B cell (primary cell): ENCODE results near the gene GULP1. TPM values are rescaled to one million over a fixed set of nuclear protein-coding genes. Genes with fewer than 3 reads are reported as not detected.

Source experiments
- ATAC-seq: fragments of 200-7000 bp; cut with Tn5 transposase; one replicate; pipeline ENCODE4 v1.10.0; 2021; ENCODE audit warnings: low read depth, mild to moderate bottlenecking, moderate number of reproducible peaks, moderate library complexity
- CTCF ChIA-PET: fragments of 350-600 bp; sonication (Branson Sonifier 250); formaldehyde crosslinking; loops from one replicate; lab custom pipeline; 2021; ENCODE audit warnings: antibody characterized with exemption, inconsistent platforms; lab: Charles Lee
- POLR2A ChIA-PET: fragments of 350-600 bp; sonication (Branson Sonifier 250); formaldehyde crosslinking; loops from one replicate; lab custom pipeline; 2021; ENCODE audit warnings: antibody characterized with exemption; lab: Charles Lee
- DNase-seq: peaks from one replicate; pipeline ENCODE4 v3.0.0; 2013
- H2AFZ ChIP-seq: 2 replicates; pipeline ENCODE4 v1.6.1; 2012; ENCODE audit warnings: mild to moderate bottlenecking, low read depth, low read length; ENCODE audit not compliant: insufficient read depth, poor library complexity, severe bottlenecking
- H3K27ac ChIP-seq, 2 donors: 1 replicate in 1 of 2; 2 replicates in 1 of 2; pipeline ENCODE4 v1.5.1; 2012 to 2013; ENCODE audit warnings: low read length in 2 of 2, mild to moderate bottlenecking in 2 of 2, moderate library complexity in 1 of 2
- H3K27me3 ChIP-seq, 4 experiments: fragments of 200-600 bp in 1 of 4; sonication (generic) in 1 of 4; replicated peaks in 1 of 4; 1 replicate in 2 of 4; 2 replicates in 2 of 4; pipeline versions ENCODE4 v1.6.1 to v1.7.0; 2013 to 2016; ENCODE audit warnings: low read length in 3 of 4, mild to moderate bottlenecking in 2 of 4, mixed read lengths in 1 of 4, moderate library complexity in 1 of 4; ENCODE audit not compliant: insufficient read depth in 4 of 4, control insufficient read depth in 3 of 4; ENCODE audit errors: control extremely low read depth in 1 of 4
- H3K36me3 ChIP-seq, 2 experiments: replicated peaks in 1 of 2; 1 replicate in 1 of 2; 2 replicates in 1 of 2; pipeline versions ENCODE4 v1.6.1 to v1.7.1; 2013; ENCODE audit warnings: low read length in 1 of 2; ENCODE audit not compliant: insufficient read depth in 2 of 2, control insufficient read depth in 1 of 2; ENCODE audit errors: control extremely low read depth in 1 of 2, extremely low read depth in 1 of 2
- H3K4me1 ChIP-seq, 2 donors: fragments of 200-600 bp in 1 of 2; sonication (generic) in 1 of 2; 1 replicate in 1 of 2; 2 replicates in 1 of 2; pipeline versions ENCODE4 v1.5.1 to v1.6.1; 2013 to 2017; ENCODE audit warnings: low read length in 2 of 2; ENCODE audit not compliant: control insufficient read depth in 2 of 2, insufficient read depth in 2 of 2
- H3K4me2 ChIP-seq: replicated peaks from 2 replicates; pipeline ENCODE3; 2012; ENCODE audit warnings: mild to moderate bottlenecking, low read depth, low read length; ENCODE audit not compliant: poor library complexity, severe bottlenecking
- H3K4me3 ChIP-seq, 5 experiments: fragments of 200-600 bp in 1 of 5; sonication (generic) in 1 of 5; 1 replicate in 3 of 5; 2 replicates in 2 of 5; pipeline versions ENCODE4 v1.5.1 to v1.7.0; 2011 to 2016; ENCODE audit warnings: low read length in 4 of 5, mild to moderate bottlenecking in 4 of 5, low read depth in 2 of 5, control low read depth in 1 of 5, moderate library complexity in 1 of 5; ENCODE audit not compliant: insufficient read depth in 1 of 5; ENCODE audit errors: control extremely low read depth in 1 of 5, extremely low read depth in 1 of 5
- H3K79me2 ChIP-seq: fragments of 200-600 bp; sonication (generic); one replicate; pipeline ENCODE4 v1.6.0; 2016; ENCODE audit warnings: low read length; ENCODE audit not compliant: control insufficient read depth, insufficient read depth
- H3K9ac ChIP-seq: fragments of 200-600 bp; sonication (generic); 2 replicates; pipeline ENCODE4 v1.6.1; 2017; ENCODE audit warnings: mild to moderate bottlenecking, low read length, moderate library complexity
- H3K9me3 ChIP-seq, 3 donors: one replicate each; pipeline versions ENCODE4 v1.6.1 to v1.7.1; 2013; ENCODE audit warnings: low read length in 2 of 3; ENCODE audit not compliant: control insufficient read depth in 2 of 3, insufficient read depth in 1 of 3; ENCODE audit errors: control extremely low read depth in 1 of 3
- H4K20me1 ChIP-seq: 2 replicates; pipeline ENCODE4 v1.6.0; 2012; ENCODE audit warnings: mild to moderate bottlenecking, low read length; ENCODE audit not compliant: insufficient read depth, control insufficient read depth, poor library complexity, severe bottlenecking
- H3K27ac Mint-ChIP-seq: one replicate; pipeline ENCODE4 v1.8.0; 2021; ENCODE audit warnings: mixed read lengths
- H3K27me3 Mint-ChIP-seq: one replicate; pipeline ENCODE4 v1.8.0; 2021; ENCODE audit warnings: mixed read lengths
- H3K4me1 Mint-ChIP-seq: one replicate; pipeline ENCODE4 v1.8.0; 2021; ENCODE audit warnings: mixed read lengths
- H3K4me3 Mint-ChIP-seq: one replicate; pipeline ENCODE4 v1.8.0; 2021; ENCODE audit warnings: mixed read lengths
- H3K9me3 Mint-ChIP-seq: one replicate; pipeline ENCODE4 v1.8.0; 2022; ENCODE audit warnings: mixed read lengths; ENCODE audit not compliant: insufficient read depth
- CTCF ChIP-seq: fragments of 200-600 bp; IDR thresholded peaks from one replicate; pipeline ENCODE4 v1.8.0; 2022; ENCODE audit warnings: antibody characterized with exemption, mild to moderate bottlenecking
- EZH2 ChIP-seq: IDR thresholded peaks from 2 replicates; pipeline ENCODE4 v1.6.1; 2012; ENCODE audit warnings: borderline replicate concordance, low read depth, mild to moderate bottlenecking, moderate library complexity, low read length; ENCODE audit not compliant: insufficient read depth, poor library complexity, severe bottlenecking
- WGBS: methylation state at CpG from one replicate; pipeline ENCODE4 v1.1.5; 2013; ENCODE audit warnings: missing lambda C conversion rate; ENCODE audit not compliant: insufficient coverage; 5-methylcytosine and 5-hydroxymethylcytosine counted together
- intact Hi-C: fragments of 100-400 bp; cut with micrococcal nuclease; formaldehyde crosslinking; loops from one replicate; pipeline ENCODE4 v1.10.0; 2022
- polyA plus RNA-seq: library from polyadenylated mRNA; depleted of rRNA; stranded (reverse); fragments of >200 nt; gene quantifications from 2 replicates; pipeline ENCODE4 v1.2.3, GENCODE V29; 2012
- total RNA-seq, 2 donors: library from RNA; stranded (reverse); fragments of 120-200 nt in 1 of 2; gene quantifications; 1 replicate in 1 of 2; 2 replicates in 1 of 2; pipeline versions ENCODE4 v1.2.3 to v1.2.4, GENCODE V29; 2013 to 2022

GULP1 gene
- total and polyA plus RNA-seq, 2 donors (not counting 1 experiment from before 2014, with no cell fraction given), result not detected

- no peaks in the 10 kb centered on the region for H3K9me3 Mint-ChIP-seq
- WGBS, result no CpG with 5 or more reads among the region's 1 CpG
- CTCF ChIA-PET, result no interaction called here
Observed at GRCh38 chr2:188328419-188328818, 36.7 kb downstream of the GULP1 start.

More at GRCh38 chr2:188328419-188328818, 36.7 kb downstream of the GULP1 start:
- Histone ChIP-seq H3K4me2 (no peak overlapping the region), H3K9ac (no peak overlapping the region), H3K4me3 (no peak overlapping the region), H2AFZ (no peak overlapping the region), H3K36me3 (no peaks in the 10 kb centered on the region), H3K27ac (no peak overlapping the region), H3K27me3 (no peaks in the 10 kb centered on the region), H4K20me1 (no peaks in the 10 kb centered on the region), H3K79me2 (no peaks in the 10 kb centered on the region), H3K9me3 (no peaks in the 10 kb centered on the region), H3K4me1 (no peaks in the 10 kb centered on the region)
- Mint-ChIP-seq H3K27ac (no peak overlapping the region), H3K4me1 (no peaks in the 10 kb centered on the region), H3K27me3 (no peaks in the 10 kb centered on the region), H3K4me3 (no peak overlapping the region)
- no peak for DNase-seq
- POLR2A ChIA-PET, result no interaction called here
- TF ChIP-seq CTCF (no peak), EZH2 (no peak)
- ATAC-seq, result no peak
- intact Hi-C loops, result no loop called here
